ENCODE measurements around the gene CACNA1S. TPM values are rescaled to one million over a fixed set of nuclear protein-coding genes. Genes with fewer than 3 reads are reported as not detected.

The CACNA1S gene
- total and polyA plus RNA-seq, 10 donors = 0.04 to 0.17 (median 0.09) TPM; not detected in 7

- intact Hi-C loops (cut with DNase I; ENCODE audit: low total_unique reads) = no loop called here
- H3K36me3 ChIP-seq = peaks cover 0 to 87% (median 38%) of the 10 kb centered on the region in 6 donors
- no peak overlapping the region for H3K27ac ChIP-seq
- no peak overlapping the region for H3K4me3 ChIP-seq
- peak; percentile 54 for DNase-seq
- TF ChIP-seq POLR2A (IDR thresholded peaks at IDR 0.05) (no peak), POLR2AphosphoS5 (IDR thresholded peaks at IDR 0.05) (no peak)
- TF ChIP-seq, protein P1, sequence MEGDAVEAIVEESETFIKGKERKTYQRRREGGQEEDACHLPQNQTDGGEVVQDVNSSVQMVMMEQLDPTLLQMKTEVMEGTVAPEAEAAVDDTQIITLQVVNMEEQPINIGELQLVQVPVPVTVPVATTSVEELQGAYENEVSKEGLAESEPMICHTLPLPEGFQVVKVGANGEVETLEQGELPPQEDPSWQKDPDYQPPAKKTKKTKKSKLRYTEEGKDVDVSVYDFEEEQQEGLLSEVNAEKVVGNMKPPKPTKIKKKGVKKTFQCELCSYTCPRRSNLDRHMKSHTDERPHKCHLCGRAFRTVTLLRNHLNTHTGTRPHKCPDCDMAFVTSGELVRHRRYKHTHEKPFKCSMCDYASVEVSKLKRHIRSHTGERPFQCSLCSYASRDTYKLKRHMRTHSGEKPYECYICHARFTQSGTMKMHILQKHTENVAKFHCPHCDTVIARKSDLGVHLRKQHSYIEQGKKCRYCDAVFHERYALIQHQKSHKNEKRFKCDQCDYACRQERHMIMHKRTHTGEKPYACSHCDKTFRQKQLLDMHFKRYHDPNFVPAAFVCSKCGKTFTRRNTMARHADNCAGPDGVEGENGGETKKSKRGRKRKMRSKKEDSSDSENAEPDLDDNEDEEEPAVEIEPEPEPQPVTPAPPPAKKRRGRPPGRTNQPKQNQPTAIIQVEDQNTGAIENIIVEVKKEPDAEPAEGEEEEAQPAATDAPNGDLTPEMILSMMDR (IDR thresholded peaks at IDR 0.05 in 8 of 11, conservative IDR thresholded peaks at IDR 0.05 in 3 of 11) = no peak
- WGBS, 5 donors = 86 to 96% (median 91%) methylated on average over 6 of the region's 6 CpGs
- no peaks in the 10 kb centered on the region for H3K9me3 ChIP-seq
- H3K27me3 ChIP-seq (replicated peaks in 1 of 7) = no peaks in the 10 kb centered on the region
- no peaks in the 10 kb centered on the region for H3K4me1 ChIP-seq
These were observed 25.5 kb upstream of the CACNA1S start for GRCh38 chr1:201137579-201138310.

DNA sequence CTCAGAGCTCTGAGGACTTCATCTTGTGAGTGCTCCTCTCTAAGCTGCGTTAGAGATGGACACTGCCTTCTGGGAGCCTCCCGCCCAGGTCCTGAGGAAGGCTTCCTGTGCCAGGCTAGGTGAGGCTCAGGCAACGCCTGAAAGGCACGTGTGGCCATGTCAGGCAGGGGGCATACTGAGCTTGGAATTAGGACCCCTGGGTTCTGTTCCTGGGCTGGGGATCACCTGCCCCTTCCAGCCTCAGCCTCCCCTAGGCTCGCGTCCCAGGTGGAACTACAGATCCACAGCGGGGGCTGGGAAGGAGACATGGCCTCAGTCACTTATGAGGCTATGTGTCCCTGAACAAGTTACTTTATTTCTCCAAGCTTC lies 24.8 kb upstream of the CACNA1S start:
- peak; percentile 56 for DNase-seq
- Histone ChIP-seq H3K4me3 (no peak overlapping the region), H3K9me3 (no peaks in the 10 kb centered on the region), H3K4me1 (no peaks in the 10 kb centered on the region), H3K27ac (no peak overlapping the region), H3K36me3 (peaks cover 0 to 80% (median 34%) of the 10 kb centered on the region in 6 donors), H3K27me3 (replicated peaks in 1 of 7) (no peaks in the 10 kb centered on the region)
- intact Hi-C loops (cut with DNase I; ENCODE audit: low total_unique reads) = no loop called here
- TF ChIP-seq POLR2AphosphoS5 (IDR thresholded peaks at IDR 0.05) = no peak
- TF ChIP-seq, protein P1 (IDR thresholded peaks at IDR 0.05 in 8 of 11, conservative IDR thresholded peaks at IDR 0.05 in 3 of 11) = no peak
- TF ChIP-seq POLR2A (IDR thresholded peaks at IDR 0.05) = no peak
- 94 to 99% (median 97%) methylated on average over 7 of the region's 7 CpGs for WGBS, 5 donors

- H3K27me3 ChIP-seq (replicated peaks in 1 of 7) = no peaks in the 10 kb centered on the region
- H3K4me1 ChIP-seq = no peaks in the 10 kb centered on the region
- no peaks in the 10 kb centered on the region for H3K9me3 ChIP-seq
- H3K4me3 ChIP-seq = no peak overlapping the region
- DNase-seq = no peak
- intact Hi-C loops (cut with DNase I; ENCODE audit: low total_unique reads) = no loop called here
- TF ChIP-seq, protein P1 (IDR thresholded peaks at IDR 0.05 in 8 of 11, conservative IDR thresholded peaks at IDR 0.05 in 3 of 11) = no peak
- no peak for TF ChIP-seq POLR2A (IDR thresholded peaks at IDR 0.05)
- no peak for TF ChIP-seq POLR2AphosphoS5 (IDR thresholded peaks at IDR 0.05)
- peaks cover 0 to 75% (median 32%) of the 10 kb centered on the region in 6 donors for H3K36me3 ChIP-seq
- H3K27ac ChIP-seq = no peak overlapping the region
- WGBS, 5 donors = 82 to 88% (median 85%) methylated on average over 8 of the region's 8 CpGs
These were observed 24.3 kb upstream of the CACNA1S start for GRCh38 chr1:201136355-201137023.

- H3K9me3 ChIP-seq = no peaks in the 10 kb centered on the region
- 84 to 90% (median 89%) methylated on average over 6 of the region's 6 CpGs for WGBS, 5 donors
- TF ChIP-seq POLR2AphosphoS5 (IDR thresholded peaks at IDR 0.05) = no peak
- TF ChIP-seq, protein P1 (IDR thresholded peaks at IDR 0.05 in 8 of 11, conservative IDR thresholded peaks at IDR 0.05 in 3 of 11) = no peak
- TF ChIP-seq POLR2A (IDR thresholded peaks at IDR 0.05) = no peak
- H3K4me3 ChIP-seq = no peak overlapping the region
- H3K27ac ChIP-seq = no peak overlapping the region
- intact Hi-C loops (cut with DNase I; ENCODE audit: low total_unique reads) = no loop called here
- no peak for DNase-seq
- no peaks in the 10 kb centered on the region for H3K4me1 ChIP-seq
- H3K36me3 ChIP-seq = peaks cover 0 to 54% (median 22%) of the 10 kb centered on the region in 6 donors
- no peaks in the 10 kb centered on the region for H3K27me3 ChIP-seq (replicated peaks in 1 of 7)
These were observed 22.2 kb upstream of the CACNA1S start for GRCh38 chr1:201134405-201134804.
